ENCODE results near the gene SPTBN2.
"Not testable (repeated sequence)": the region's sequence is repeated elsewhere in the genome, so short reads cannot be mapped to it uniquely, and the experiment has no call there.

The SPTBN2 gene

GRCh38 chr11:66724167-66724566 lies 4.8 kb downstream of the SPTBN2 start:
- DNase-seq (ENCODE audit: low spot score), result not testable (repeated sequence)

GRCh38 chr11:66723693-66724092 lies 5.3 kb downstream of the SPTBN2 start:
- DNase-seq (ENCODE audit: low spot score), result no peak

- DNase-seq (ENCODE audit: low spot score), result no peak
Observed at GRCh38 chr11:66722745-66723651, 6.0 kb downstream of the SPTBN2 start.

GRCh38 chr11:66721939-66722338 lies 7.1 kb downstream of the SPTBN2 start:
- DNase-seq (ENCODE audit: low spot score), result no peak

GRCh38 chr11:66720899-66721470 lies 8.0 kb downstream of the SPTBN2 start:
- DNase-seq (ENCODE audit: low spot score), result no peak

- DNase-seq (ENCODE audit: low spot score), result no peak
Observed at GRCh38 chr11:66720223-66720898, 8.7 kb downstream of the SPTBN2 start.

- no peak for DNase-seq (ENCODE audit: low spot score)
Observed at GRCh38 chr11:66719111-66719872, 9.7 kb downstream of the SPTBN2 start.

GRCh38 chr11:66718320-66718971 lies 10.6 kb downstream of the SPTBN2 start:
- DNase-seq (ENCODE audit: low spot score), result no peak

GRCh38 chr11:66717925-66718319 lies 11.1 kb downstream of the SPTBN2 start:
- no peak for DNase-seq (ENCODE audit: low spot score)

GRCh38 chr11:66716996-66717395 lies 12.0 kb downstream of the SPTBN2 start:
- DNase-seq (ENCODE audit: low spot score), result no peak

GRCh38 chr11:66715346-66716085 lies 13.5 kb downstream of the SPTBN2 start:
- no peak for DNase-seq (ENCODE audit: low spot score)

GRCh38 chr11:66713746-66714480 lies 15.1 kb downstream of the SPTBN2 start:
- DNase-seq (ENCODE audit: low spot score), result no peak

- DNase-seq (ENCODE audit: low spot score), result no peak
Observed at GRCh38 chr11:66710384-66710930, 18.6 kb downstream of the SPTBN2 start.

- DNase-seq (ENCODE audit: low spot score), result no peak
Observed at GRCh38 chr11:66708701-66709100, 20.3 kb downstream of the SPTBN2 start.

GRCh38 chr11:66708094-66708493 lies 20.9 kb downstream of the SPTBN2 start:
- DNase-seq (ENCODE audit: low spot score), result no peak

GRCh38 chr11:66707486-66707885 lies 21.5 kb downstream of the SPTBN2 start:
- no peak for DNase-seq (ENCODE audit: low spot score)

- no peak for DNase-seq (ENCODE audit: low spot score)
Observed at GRCh38 chr11:66706989-66707388, 22.0 kb downstream of the SPTBN2 start.

- no peak for DNase-seq (ENCODE audit: low spot score)
Observed at GRCh38 chr11:66705587-66706335, 23.3 kb downstream of the SPTBN2 start.

- no peak for DNase-seq (ENCODE audit: low spot score)
Observed at GRCh38 chr11:66704659-66705360, 24.2 kb downstream of the SPTBN2 start.

Measured in HuH-7 (cell line).